ENCODE measurements around the gene ME3. TPM values are rescaled to one million over a fixed set of nuclear protein-coding genes. Genes with fewer than 3 reads are reported as not detected.

Gene ME3
- polyA plus RNA-seq, 1 donor (not counting 4 experiments of a cell fraction or from before 2014, with no cell fraction given) = 1.0 TPM

DNA sequence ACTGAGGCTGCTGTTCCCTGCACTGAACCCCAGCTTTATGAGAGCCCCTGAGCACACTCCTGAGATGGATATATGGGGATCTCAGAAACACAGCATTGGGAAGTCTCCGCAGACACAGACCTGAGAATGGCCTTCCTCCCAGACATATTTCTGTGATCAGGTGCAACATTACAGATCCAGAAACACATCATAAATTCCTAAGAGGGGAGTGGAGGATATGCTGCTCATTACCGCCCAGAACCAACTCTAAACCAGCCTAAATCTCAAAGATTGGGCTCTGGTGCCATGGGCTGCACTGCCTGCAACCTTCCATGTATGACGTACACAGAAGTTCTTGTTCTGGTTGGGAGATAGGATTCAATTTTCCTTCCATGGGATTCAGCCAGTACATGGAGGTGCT is 102.0 kb downstream of the ME3 start:
- TF ChIP-seq EZH2 (IDR thresholded peaks at IDR 0.05; ENCODE audit: low read length) = no peak
- TF ChIP-seq, protein P1, sequence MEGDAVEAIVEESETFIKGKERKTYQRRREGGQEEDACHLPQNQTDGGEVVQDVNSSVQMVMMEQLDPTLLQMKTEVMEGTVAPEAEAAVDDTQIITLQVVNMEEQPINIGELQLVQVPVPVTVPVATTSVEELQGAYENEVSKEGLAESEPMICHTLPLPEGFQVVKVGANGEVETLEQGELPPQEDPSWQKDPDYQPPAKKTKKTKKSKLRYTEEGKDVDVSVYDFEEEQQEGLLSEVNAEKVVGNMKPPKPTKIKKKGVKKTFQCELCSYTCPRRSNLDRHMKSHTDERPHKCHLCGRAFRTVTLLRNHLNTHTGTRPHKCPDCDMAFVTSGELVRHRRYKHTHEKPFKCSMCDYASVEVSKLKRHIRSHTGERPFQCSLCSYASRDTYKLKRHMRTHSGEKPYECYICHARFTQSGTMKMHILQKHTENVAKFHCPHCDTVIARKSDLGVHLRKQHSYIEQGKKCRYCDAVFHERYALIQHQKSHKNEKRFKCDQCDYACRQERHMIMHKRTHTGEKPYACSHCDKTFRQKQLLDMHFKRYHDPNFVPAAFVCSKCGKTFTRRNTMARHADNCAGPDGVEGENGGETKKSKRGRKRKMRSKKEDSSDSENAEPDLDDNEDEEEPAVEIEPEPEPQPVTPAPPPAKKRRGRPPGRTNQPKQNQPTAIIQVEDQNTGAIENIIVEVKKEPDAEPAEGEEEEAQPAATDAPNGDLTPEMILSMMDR (optimal IDR thresholded peaks at IDR 0.05 in 1 of 3, IDR thresholded peaks at IDR 0.05 in 1 of 3, conservative IDR thresholded peaks at IDR 0.05 in 1 of 3; ENCODE audit: extremely low read depth in 1 of 3, insufficient read depth in 2 of 3, low read length in 3 of 3) = no peak
- DNase-seq (ENCODE audit: low read depth, low spot score) (no peak), FAIRE-seq (no peak)
- H2AFZ ChIP-seq (ENCODE audit: control insufficient read depth, low read length) = no peak overlapping the region
- no peaks in the 10 kb centered on the region for H3K27me3 ChIP-seq (ENCODE audit: control insufficient read depth, extremely low read depth, insufficient read depth, low read length)
- no peaks in the 10 kb centered on the region for H3K79me2 ChIP-seq (ENCODE audit: control insufficient read depth, insufficient read depth, low read length)
- no peaks in the 10 kb centered on the region for H3K9me3 ChIP-seq (ENCODE audit: control insufficient read depth, low read depth, low read length)
- dilution Hi-C loops (cut with MboI; ENCODE audit: extremely low pct_ligation_motif_present, low sequenced_read_pairs) = no loop called here
- H3K27ac ChIP-seq (ENCODE audit: control insufficient read depth, insufficient read depth, low read length) = no peak overlapping the region
- no peaks in the 10 kb centered on the region for H3K9me1 ChIP-seq (ENCODE audit: control insufficient read depth, extremely low read depth, insufficient read depth, low read length)
- H3K4me2 ChIP-seq (ENCODE audit: control insufficient read depth, extremely low read depth, insufficient read depth, low read depth, low read length) = no peak overlapping the region
- H3K36me3 ChIP-seq (ENCODE audit: control insufficient read depth in 2 of 2, extremely low read depth in 1 of 2, insufficient read depth in 2 of 2, low read length in 2 of 2) = no peaks in the 10 kb centered on the region
- no peak overlapping the region for H3K4me3 ChIP-seq (ENCODE audit: control insufficient read depth in 2 of 3, extremely low read depth in 1 of 3, insufficient read depth in 2 of 3, low read depth in 1 of 3, low read length in 3 of 3)
- no peaks in the 10 kb centered on the region for H4K20me1 ChIP-seq (ENCODE audit: control insufficient read depth, extremely low read depth, insufficient read depth, low read length)
- H3K4me1 ChIP-seq (ENCODE audit: control insufficient read depth, extremely low read depth, insufficient read depth, low read length) = peaks cover 6% of the 10 kb centered on the region
- no peak overlapping the region for H3K9ac ChIP-seq (ENCODE audit: control insufficient read depth, extremely low read depth, insufficient read depth, low read length)

DNA sequence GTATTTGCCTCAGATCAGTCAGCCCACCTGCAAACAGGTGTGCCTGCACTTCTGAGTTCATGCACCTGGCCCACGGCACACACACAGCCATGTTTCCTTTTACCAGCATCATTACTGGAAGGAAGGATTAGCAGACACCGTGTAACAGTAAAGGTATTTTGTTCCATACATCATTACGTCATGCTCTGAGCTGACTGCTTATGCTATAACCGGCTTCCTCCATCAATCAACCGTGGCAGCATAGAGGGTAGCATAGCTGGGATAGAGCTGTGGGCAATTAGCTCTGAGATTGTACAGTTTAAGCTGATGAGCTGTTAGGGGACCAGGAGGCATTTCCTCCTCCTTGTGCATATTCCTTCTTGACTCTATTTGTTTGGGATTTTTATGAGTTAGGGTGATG is 102.4 kb downstream of the ME3 start:
- dilution Hi-C loops (cut with MboI; ENCODE audit: extremely low pct_ligation_motif_present, low sequenced_read_pairs) = no loop called here
- no peak for TF ChIP-seq EZH2 (IDR thresholded peaks at IDR 0.05; ENCODE audit: low read length)
- TF ChIP-seq, protein P1 (optimal IDR thresholded peaks at IDR 0.05 in 1 of 3, IDR thresholded peaks at IDR 0.05 in 1 of 3, conservative IDR thresholded peaks at IDR 0.05 in 1 of 3; ENCODE audit: extremely low read depth in 1 of 3, insufficient read depth in 2 of 3, low read length in 3 of 3) = no peak

More for the DNA sequence above, 102.4 kb downstream of the ME3 start:
- Histone ChIP-seq H3K4me3 (ENCODE audit: control insufficient read depth in 2 of 3, extremely low read depth in 1 of 3, insufficient read depth in 2 of 3, low read depth in 1 of 3, low read length in 3 of 3) (no peak overlapping the region), H3K4me2 (ENCODE audit: control insufficient read depth, extremely low read depth, insufficient read depth, low read depth, low read length) (no peak overlapping the region), H3K27me3 (ENCODE audit: control insufficient read depth, extremely low read depth, insufficient read depth, low read length) (no peaks in the 10 kb centered on the region), H3K9me3 (ENCODE audit: control insufficient read depth, low read depth, low read length) (no peaks in the 10 kb centered on the region), H3K27ac (ENCODE audit: control insufficient read depth, insufficient read depth, low read length) (no peak overlapping the region), H3K9me1 (ENCODE audit: control insufficient read depth, extremely low read depth, insufficient read depth, low read length) (no peaks in the 10 kb centered on the region), H3K79me2 (ENCODE audit: control insufficient read depth, insufficient read depth, low read length) (no peaks in the 10 kb centered on the region), H3K9ac (ENCODE audit: control insufficient read depth, extremely low read depth, insufficient read depth, low read length) (no peak overlapping the region), H2AFZ (ENCODE audit: control insufficient read depth, low read length) (no peak overlapping the region), H4K20me1 (ENCODE audit: control insufficient read depth, extremely low read depth, insufficient read depth, low read length) (no peaks in the 10 kb centered on the region), H3K4me1 (ENCODE audit: control insufficient read depth, extremely low read depth, insufficient read depth, low read length) (peaks cover 6% of the 10 kb centered on the region), H3K36me3 (ENCODE audit: control insufficient read depth in 2 of 2, extremely low read depth in 1 of 2, insufficient read depth in 2 of 2, low read length in 2 of 2) (no peaks in the 10 kb centered on the region)
- DNase-seq (ENCODE audit: low read depth, low spot score) (no peak), FAIRE-seq (no peak)
